HepG2 (cell line): ENCODE results near the gene FAM3D.

ENCODE experiments used
- CENPX ChIP-seq: sonication (generic); formaldehyde crosslinking; IDR thresholded peaks from 2 replicates; pipeline ENCODE4 v1.9.0; 2021; ENCODE audit warnings: mild to moderate bottlenecking, missing genetic modification reagents, moderate library complexity
- EED ChIP-seq: sonication (generic); formaldehyde crosslinking; IDR thresholded peaks from 2 replicates; pipeline ENCODE4 v1.5.0; 2020; ENCODE audit warnings: mild to moderate bottlenecking, missing genetic modification reagents
- EP300 ChIP-seq, 3 experiments: sonication (generic) in 1 of 3; formaldehyde crosslinking in 1 of 3; IDR thresholded peaks; 2 replicates each; pipeline versions ENCODE4 v1.5.1 to v1.6.1; 2011 to 2020; ENCODE audit warnings: low read depth in 2 of 3, low read length in 2 of 3, borderline replicate concordance in 1 of 3, improper control_type of control experiment in 1 of 3, mild to moderate bottlenecking in 1 of 3, missing genetic modification reagents in 1 of 3, moderate library complexity in 1 of 3
- ESRRA ChIP-seq: sonication (generic); formaldehyde crosslinking; IDR thresholded peaks from 2 replicates; pipeline ENCODE4 v1.5.1; 2020; ENCODE audit warnings: mild to moderate bottlenecking, low read depth, missing genetic modification reagents
- POLR2AphosphoS5 ChIP-seq: IDR thresholded peaks from 2 replicates; pipeline ENCODE4 v1.6.1; 2012; ENCODE audit warnings: low read depth, low read length
- RFX1 ChIP-seq: fragments of 450-650 bp; IDR thresholded peaks from 2 replicates; pipeline ENCODE4 v1.6.1; 2017
- ZNF317 ChIP-seq: sonication (generic); formaldehyde crosslinking; IDR thresholded peaks from 2 replicates; pipeline ENCODE4 v1.5.0; 2020; ENCODE audit warnings: mild to moderate bottlenecking, missing genetic modification reagents
- ZNF335 ChIP-seq: sonication (generic); formaldehyde crosslinking; IDR thresholded peaks from 2 replicates; pipeline ENCODE4 v1.4.0; 2020; ENCODE audit warnings: missing genetic modification reagents
- ZSCAN29 ChIP-seq: sonication (generic); formaldehyde crosslinking; conservative IDR thresholded peaks from 2 replicates; pipeline ENCODE4 v1.4.0; 2020; ENCODE audit warnings: mild to moderate bottlenecking, missing genetic modification reagents
- TF ChIP-seq, protein P1 (sequence below): sonication (generic); formaldehyde crosslinking; IDR thresholded peaks from 2 replicates; pipeline ENCODE4 v1.4.0; 2020; ENCODE audit warnings: missing genetic modification reagents

DNA sequence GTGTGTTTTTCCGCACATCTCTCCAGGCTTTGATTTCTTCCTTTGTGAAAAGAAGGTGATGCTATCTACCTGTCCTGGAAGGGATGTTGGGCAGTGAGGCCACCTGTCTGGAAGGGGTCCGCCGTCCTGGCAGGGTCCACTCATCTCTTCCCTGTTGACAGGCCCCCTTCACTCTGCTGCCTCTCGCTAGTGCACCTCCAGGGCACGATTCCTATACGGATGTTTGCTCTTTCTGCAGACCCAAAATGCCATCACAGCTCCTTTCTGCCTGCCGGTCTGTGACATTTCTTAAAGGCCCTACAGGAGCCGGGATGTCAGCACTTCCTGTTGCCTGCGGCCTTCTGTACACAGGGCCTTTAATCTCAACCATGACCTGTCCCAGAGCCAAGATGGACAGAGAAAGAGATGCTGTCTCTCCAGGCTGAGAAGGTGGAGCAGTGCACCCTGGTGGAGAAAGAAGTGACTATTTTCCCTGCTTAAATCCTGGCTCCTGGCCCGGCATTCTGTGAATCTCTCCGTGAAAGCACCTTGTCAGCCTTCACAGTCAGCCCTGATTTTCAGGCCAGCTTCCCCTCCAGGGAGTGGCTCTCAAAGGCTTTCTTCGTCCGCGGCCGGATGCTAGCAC, 7.4 kb downstream of the FAM3D start:
- TF ChIP-seq EP300 (IDR thresholded peaks at IDR 0.05; ENCODE audit: low read depth in 2 of 2, low read length in 2 of 2), result no peak
- no peak for TF ChIP-seq EP300 (CRISPR knock-in tag; IDR thresholded peaks at IDR 0.05; ENCODE audit: borderline replicate concordance)
- TF ChIP-seq ESRRA (CRISPR knock-in tag), result no peak
- no peak for TF ChIP-seq CENPX
- no peak for TF ChIP-seq RFX1
- no peak for TF ChIP-seq ZNF317 (CRISPR knock-in tag)
- TF ChIP-seq, protein P1, sequence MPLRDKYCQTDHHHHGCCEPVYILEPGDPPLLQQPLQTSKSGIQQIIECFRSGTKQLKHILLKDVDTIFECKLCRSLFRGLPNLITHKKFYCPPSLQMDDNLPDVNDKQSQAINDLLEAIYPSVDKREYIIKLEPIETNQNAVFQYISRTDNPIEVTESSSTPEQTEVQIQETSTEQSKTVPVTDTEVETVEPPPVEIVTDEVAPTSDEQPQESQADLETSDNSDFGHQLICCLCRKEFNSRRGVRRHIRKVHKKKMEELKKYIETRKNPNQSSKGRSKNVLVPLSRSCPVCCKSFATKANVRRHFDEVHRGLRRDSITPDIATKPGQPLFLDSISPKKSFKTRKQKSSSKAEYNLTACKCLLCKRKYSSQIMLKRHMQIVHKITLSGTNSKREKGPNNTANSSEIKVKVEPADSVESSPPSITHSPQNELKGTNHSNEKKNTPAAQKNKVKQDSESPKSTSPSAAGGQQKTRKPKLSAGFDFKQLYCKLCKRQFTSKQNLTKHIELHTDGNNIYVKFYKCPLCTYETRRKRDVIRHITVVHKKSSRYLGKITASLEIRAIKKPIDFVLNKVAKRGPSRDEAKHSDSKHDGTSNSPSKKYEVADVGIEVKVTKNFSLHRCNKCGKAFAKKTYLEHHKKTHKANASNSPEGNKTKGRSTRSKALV (CRISPR knock-in tag), result no peak
- TF ChIP-seq POLR2AphosphoS5, result no peak
- no peak for TF ChIP-seq EED (CRISPR knock-in tag)
- no peak for TF ChIP-seq ZSCAN29 (CRISPR knock-in tag)
- TF ChIP-seq ZNF335 (CRISPR knock-in tag), result no peak
